GM18907 (cell line): ENCODE data around the gene WDR1.

Source experiments
- ATAC-seq: cut with Tn5 transposase; IDR thresholded peaks from one replicate; pipeline ENCODE4 v1.9.1; 2021; ENCODE audit warnings: mild to moderate bottlenecking, moderate library complexity; ENCODE audit not compliant: unreplicated experiment

The WDR1 gene

DNA sequence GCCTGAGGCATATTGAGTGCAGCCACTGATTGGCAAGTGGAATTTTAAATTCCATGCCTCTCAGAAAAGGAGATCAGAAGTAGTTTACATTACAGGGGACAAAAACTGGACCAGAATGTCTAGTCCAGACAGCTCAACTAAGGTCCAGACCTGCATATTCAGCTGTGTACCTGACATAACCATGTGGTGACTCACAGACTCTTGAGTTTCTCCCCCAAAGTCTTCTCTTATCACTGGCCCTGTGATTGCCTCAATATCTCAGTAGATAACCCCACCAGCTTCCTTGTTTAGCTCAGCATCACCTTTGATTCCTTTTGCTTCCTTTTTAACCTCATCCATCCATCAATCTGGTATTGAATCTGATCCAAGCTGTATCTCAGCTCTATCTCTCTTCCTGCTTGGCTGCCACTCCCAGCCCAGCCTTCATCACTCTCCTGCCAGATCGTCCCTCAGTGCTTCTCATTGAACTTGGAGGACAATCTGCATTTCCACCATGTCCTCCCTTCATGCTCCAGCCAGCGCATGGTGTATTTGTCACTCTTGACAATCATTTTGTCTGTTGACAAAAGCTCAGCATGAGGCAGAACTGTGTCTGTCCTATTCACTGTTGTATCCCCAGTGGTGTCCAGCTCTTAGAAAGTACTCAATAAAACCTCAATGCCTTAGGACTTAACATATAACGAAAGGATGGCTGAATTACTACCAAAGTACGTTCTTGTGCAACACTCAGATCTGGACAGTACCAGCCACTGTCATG lies 67.5 kb downstream of the WDR1 start:
- ATAC-seq: no peak

DNA sequence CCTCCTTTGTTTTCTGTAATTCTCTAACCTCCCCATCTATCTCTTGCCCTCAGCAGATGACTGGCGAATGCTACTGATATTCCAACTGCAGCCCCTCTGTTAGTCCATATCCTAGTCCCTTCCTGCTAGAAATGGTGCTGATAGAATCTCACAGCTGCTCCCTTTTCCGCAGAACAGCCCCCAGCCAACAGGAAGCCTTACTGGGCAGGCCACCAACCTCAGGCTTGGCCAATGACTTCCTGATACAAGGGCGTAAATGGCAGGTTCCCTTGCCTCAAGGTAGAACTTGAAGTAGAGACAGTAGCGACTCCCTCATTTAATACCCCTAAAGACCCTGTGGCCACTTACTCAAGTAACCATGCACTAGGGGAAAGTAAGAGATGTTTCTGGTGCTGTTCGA lies 68.6 kb downstream of the WDR1 start:
- ATAC-seq: no peak

DNA sequence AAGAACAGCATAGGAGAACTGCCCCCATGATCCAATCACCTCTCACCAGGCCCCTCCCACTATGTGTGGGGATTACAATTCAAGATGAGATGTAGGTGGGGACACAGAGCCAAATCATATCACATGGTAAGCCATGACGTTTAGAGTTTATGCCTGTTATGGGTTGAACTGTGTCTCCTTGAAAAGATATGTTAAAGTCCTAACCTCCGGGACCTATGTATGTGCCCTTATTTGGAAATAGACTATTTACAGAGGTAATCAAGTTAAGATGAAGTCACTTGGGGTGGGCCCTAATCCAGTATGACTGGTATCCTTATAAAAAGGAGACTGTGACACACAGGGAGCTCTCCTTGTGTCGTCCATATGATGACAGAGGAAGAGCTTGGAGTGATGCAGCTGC lies 70.1 kb downstream of the WDR1 start:
- no peak for ATAC-seq

DNA sequence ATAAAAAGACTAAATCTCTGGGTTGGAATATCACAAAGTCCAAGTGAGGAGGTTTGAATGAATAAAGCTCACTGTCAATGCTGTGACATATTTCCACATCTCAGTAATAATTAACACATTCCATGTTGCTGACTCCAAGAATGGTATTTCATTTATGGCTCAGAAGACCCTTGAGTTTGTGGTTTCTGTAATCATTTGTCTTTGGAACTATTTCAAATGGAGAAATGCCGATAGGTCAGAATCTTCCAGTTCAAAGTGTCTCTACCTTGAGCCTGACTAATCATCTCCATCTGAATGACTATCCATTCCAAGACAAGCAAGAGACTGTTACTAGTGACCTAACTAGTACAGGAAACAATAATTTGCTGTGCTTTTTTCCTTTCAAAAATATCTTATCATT lies 71.1 kb downstream of the WDR1 start:
- no peak for ATAC-seq

DNA sequence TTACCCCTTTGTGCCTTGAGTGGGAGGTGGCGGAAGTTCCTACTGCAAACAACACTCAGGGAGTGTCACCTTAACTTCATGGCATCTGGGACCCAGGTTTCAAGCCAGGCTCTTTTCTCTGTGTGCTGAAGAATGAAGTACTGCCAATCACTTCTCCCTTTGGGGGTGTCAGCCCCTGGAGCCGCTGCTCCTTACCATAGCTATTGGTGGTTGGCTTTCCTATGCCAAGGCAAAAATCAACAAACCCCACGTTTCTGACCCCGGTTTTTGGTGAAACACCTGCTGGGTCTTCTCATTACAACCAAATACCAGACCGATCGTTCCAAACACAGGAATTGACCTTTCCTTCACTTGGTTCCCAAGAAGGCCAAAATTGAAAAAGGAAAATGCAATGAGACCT lies 75.6 kb downstream of the WDR1 start:
- ATAC-seq: no peak

DNA sequence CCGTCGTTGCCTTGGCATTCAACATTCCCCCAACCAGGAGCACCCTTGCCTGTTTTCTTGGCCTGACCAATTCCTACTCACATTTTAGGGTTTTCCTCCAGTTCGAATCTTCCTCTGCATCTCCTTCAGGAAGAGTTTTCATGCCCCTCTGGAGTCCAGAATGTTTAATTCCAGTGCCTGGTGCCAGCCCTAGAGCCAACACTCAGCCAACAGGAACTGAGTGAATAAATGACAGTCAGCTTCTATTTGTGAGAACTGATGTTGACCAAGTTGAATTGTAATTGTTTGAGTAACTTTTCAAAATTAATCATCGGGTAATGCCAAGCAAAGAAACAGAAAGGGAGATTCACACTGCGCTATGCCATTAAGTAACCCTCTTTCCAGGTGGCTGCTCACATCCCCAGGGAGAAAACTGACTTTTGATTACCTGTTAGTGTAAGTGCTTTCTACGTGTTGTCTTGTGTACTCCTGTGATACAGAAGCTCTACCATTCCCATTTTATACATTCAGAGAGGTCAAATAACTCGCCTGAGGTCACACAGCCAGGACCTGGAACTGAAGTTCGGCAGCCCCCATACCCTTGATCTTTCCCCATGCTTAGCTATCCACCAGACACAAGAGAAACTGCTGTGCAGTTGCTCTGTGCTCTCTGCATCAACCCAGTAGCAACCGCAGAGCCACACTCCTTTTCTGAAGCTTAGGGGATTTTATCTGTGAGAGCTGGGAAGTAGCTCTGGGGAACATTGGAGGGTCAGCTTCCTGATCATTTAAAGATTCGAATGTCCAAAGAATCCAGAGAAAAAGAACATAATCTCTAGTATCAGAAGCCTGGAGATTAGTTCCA lies 76.3 kb downstream of the WDR1 start:
- ATAC-seq: no peak

DNA sequence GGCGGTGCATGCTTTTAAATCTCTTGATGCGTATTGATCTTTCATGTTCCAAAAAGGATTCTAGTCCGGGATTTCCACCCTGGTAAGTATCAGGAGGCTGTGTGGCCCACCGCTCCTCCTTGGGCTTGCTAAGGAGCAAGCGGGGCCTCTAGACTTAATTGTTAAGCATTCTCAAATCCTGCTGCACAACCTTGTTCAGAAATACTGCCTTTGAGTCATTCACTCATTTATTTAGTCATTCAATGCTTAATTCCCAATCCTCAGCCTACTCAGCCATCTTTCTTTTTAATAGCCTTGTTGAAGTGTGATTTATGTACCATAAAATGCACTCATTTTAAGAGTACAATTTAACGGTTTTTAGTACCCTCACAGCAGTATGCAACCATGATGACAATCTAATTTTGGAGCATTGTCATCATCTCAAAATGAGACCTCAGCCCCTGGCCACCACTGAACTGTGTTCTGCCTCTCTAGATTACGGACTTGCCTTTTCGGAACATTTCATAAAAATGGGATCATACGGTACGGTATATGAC lies 79.7 kb downstream of the WDR1 start:
- no peak for ATAC-seq

DNA sequence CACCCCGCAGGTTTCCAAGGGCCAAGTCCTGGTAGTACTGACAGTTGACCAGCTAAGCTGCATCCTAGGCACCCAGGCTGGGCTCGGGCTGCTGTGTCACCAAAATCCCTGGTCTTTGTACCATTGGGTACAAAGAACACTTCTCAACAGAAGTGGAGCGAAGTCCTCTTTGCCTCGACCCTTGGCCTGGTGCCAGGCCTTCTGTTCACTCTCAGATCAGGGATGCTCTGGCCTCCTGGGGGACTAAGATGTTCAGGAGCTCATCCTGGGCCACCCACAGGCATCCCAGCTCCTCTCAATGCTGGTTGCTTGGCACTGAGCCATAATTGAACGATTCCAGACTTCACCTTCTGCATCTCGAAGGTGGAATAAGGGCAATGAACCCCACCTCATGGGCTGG lies 81.5 kb downstream of the WDR1 start:
- ATAC-seq: no peak

DNA sequence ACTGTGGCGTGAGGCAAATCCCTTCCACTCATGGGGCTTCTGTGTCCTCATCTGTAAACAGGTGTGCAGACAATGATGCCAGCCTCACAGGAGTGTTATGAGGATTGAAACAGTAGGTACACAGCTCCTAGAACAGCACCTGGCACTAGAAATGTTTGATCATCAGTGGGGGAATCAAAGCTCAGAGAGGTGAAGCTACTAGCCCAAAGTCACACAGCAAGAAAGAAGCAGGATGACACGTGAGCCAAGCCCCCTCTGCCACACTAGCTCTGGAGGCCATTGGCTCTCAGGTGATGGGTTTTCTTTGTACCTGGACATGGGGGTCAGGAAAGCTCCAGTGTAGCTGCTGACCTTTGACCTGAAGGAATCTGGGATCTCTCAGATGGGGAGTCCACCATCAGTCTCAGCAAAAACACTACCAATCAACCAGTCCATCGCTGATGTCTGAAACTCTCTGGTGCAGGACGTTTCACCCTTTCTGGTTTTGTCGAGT lies 81.9 kb downstream of the WDR1 start:
- no peak for ATAC-seq

DNA sequence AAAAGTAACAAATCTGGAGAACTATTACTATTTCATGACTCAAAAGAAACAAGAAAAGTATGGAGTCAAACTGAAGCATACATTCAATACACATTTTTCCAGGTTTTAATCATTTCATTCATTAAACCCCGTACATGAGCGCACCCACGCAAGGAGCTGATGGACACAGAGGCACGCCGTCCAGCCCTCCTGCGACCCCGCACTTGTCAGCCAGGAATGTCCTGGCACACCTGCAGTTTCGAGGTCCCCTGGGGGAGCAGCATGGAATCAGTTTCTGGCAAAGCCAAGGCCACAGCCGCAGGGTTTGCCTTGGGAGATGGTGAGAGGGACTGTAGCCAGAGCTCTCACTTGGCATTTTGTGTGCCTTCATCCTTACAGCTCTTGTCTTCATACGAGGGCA lies 82.5 kb downstream of the WDR1 start:
- no peak for ATAC-seq

DNA sequence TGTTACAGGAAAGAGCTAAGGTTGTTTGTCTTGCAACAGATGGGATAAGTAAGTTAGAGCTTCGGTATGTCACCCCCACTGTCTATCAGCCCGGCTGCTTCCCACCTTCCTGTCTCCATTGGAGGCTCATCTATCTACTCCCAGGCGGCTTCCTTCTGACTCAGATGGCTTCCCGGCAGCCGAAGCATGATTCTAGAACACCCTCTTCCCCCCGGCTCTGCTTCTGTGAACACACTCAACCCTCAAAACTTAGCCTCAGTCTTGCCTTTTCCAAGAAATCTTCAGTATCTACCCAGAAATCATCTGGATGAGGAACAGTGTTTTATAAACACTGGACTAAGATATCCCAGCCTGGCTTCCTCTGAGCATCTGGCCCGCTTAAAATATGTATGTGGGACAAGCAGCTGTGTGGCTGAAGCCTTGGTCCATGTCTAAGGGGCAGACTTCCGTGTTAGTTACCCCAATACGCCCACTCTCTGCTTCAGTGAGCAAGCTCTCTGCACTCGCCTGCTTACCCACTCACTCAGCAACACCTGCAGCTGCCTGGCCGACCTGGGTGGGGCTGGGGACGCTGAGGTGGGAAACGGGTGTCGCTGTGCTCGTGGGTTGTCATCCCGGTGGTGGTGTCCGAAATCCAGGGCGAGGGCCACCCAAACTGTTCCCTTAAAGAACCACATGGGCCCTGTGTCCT lies 83.3 kb downstream of the WDR1 start:
- ATAC-seq: no peak

DNA sequence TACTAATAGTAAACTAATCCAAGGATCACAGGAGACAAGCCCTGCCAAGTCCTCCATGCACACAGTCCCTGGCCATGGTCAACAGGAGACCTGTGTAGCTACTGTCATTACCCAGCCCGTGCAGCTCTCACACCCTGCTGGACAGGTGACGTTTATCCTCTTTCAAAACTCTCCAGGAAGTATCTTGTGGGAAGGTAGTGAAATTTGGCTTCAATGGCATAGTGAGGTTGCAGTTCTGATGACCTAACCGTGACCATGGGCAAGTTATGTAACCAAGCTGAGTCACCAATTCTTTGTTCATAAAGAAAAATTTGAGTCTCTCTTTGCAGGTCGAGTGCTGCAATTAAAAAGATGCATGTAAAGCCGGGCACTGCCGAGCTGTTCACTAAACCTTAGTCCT lies 84.0 kb downstream of the WDR1 start:
- no peak for ATAC-seq

DNA sequence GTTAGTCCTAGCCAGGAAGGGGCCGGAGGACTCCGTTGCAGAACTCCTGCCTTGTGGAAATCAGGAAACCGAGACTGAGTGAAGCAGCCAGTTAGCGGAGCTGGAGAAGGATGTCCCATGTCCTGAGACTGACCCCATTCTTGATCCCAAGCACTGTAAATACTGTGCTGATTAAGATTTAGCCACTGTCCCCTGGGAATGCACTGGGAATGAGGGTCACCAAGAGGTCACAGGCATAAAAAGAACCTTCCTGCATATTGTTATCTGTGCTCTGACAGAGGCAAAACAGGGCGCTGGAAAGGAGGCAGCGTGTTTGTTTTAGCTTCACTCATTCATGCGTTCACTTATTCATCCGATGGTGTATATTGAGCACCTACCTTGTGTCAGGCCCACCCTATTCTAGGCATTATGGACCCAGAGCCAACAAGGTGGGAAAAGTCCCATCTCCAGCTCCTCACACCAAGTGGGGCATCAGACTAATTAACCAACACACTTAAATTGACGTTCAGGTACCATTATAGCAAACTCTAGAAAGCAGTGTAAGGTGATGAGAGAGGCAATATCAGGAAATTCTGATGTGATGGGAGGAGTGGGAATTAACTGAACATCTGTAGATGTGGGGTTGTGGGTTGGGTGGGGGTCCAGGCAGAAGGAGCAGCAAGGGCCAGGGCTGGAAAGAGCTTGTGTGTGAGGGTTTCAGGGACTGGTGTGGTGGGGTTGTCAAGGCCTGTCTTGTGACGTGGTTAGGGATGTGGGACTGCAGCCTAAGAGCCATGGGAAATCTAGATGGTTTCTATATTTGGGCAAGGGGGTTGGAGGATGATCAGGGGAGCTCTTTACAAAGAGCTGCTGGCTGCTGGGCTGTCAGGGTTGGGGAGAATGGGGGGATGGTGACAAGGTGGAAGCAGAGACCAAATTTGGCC lies 84.7 kb downstream of the WDR1 start:
- no peak for ATAC-seq

DNA sequence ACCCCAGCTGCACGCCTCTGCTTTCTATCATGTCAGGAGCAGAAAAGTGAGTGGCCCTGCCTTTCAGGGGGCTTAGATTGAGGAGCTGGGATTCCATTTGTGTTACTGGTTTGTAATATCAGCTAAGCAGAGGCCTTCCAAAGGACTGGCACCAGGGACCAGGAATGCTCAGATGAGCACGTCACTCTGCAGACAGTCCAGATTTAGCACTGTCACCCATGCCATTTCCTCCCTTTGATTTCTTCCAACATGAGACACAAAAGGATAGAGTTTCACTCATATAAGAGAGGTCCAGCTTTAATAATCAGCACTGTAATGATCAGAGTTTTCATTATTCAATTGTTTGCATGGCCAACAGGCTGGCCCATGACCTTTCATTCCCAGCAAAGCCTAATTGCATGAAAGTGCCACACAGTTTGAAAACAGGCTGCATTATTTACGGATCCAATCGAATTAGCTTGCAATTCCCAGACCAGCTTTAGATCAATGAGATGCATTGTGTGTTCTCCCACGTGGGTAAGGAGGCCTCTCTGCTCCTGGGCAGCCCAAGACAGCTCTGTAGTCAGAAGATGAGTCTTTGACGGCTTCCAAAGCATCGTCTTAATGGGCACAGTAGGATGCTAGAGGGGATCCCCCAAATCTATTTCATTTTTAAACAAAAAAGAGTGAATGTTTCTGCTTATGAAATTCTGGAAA lies 85.5 kb downstream of the WDR1 start:
- no peak for ATAC-seq

DNA sequence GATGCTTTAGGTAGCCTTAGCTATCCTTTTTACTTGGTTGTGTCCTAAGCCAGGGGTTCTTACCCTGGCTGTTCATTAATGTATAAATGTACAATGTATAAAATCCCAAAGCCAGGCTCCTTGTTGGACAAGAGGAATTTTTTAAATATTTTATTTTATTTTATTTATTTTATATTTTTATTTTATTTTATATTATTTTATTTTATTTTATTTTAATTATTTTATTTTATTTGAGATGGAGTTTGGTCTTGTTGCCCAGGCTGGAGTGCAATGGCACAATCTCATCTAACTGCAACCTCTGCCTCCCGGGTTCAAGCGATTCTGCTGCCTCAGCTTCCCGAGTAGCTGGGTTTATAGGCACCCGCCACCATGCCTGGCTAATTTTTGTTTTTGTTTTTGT lies 87.2 kb downstream of the WDR1 start:
- no peak for ATAC-seq

DNA sequence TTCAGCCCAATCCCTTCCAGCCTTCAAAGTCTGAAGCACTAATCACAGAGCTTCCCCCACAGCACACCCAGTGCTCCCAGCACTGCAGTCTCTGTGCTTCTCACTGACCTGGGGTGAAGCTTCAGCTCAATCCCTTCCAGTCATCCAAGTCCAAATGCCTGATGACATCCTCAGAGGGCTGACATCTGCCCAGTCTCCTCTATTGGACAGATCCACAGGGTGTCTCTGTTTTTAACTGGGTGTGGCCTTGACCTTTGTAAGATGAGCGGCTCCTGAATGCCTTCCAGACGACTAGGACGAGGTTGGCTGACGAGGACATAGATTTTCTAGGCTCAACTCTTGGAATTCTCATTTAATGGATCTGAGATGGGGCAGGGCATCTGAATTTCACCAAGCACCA lies 87.7 kb downstream of the WDR1 start:
- ATAC-seq: no peak

DNA sequence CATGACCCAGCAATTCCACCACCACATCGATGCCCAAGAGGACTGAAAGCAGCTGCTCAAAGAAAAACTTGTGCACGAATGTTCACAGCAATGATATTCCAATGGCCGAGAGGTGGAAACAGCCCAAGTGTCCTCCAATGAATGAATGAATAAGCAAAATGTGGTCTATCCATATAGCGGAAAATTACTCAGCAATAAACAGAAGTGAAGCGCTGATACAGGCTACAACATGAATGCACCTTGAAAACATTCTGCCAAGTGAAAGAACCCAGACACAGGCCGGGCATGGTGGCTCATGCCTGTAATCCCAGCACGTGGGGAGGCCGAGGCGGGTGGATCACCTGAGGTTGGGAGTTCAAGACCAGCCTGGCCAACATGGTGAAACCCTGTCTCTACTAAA lies 90.1 kb downstream of the WDR1 start:
- ATAC-seq: no peak

DNA sequence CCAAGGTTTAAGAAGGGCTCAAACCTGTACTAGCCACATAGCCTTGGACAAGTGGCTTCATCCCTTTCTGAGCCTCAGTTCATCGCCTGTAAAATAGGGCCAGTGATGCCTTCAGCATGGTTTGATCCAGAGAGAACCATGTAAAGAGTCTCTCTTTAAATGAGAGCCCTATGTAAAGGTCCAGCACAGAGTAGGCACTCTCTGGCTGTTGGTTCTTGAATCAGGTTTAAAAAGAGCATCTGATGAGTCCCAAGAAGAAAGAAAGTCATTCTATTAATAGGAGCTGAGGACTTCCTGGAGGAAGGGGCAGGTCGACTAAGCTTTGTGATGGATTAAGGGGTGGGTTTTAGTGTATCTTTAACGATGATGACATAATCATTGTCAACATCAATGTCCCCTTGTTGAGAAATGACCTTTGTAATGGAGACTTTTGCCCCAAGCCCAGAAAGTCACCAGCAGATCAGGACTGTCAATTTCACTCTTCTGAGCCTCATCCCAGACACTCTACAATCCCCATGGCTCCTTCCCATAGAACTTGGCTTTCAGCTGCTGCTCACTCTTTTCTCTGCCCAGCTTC lies 91.3 kb downstream of the WDR1 start:
- no peak for ATAC-seq
